ENCODE data around the gene CAMSAP2. TPM values are rescaled to one million over a fixed set of nuclear protein-coding genes. Genes with fewer than 3 reads are reported as not detected.

The CAMSAP2 gene
- total and polyA plus RNA-seq, 2 of the 8 experiments (the other 6 are each of a cell fraction or from before 2014, with no cell fraction given), result 4.2 to 27.6 TPM

DNA sequence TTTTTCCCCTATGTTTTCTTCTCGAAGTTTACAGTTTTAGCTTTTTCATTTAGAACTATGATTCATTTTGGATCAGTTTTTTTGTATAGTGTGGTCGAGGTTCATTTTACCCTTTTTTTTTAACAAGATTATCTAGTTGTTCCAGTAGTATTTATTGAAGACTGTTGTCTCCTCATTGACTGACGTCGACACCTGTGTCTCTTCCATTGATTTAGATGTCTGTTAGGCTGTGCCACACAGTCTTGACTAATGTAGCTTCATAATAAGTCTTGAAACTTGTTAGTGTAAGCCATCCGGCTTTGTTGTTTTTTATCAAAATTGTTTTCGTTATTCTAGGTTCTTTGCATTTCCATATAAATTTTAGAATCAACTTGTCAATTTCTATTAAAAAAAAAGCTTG, 45.2 kb downstream of the CAMSAP2 start (continued):
- no peak for TF ChIP-seq CHD2 (IDR thresholded peaks at IDR 0.05; ENCODE audit: low read length)
- TF ChIP-seq MAFK (IDR thresholded peaks at IDR 0.05; ENCODE audit: low read depth, low read length), result no peak
- no peak for TF ChIP-seq SUZ12 (IDR thresholded peaks at IDR 0.05; ENCODE audit: low read length)
